ENCODE measurements around the gene PPARGC1A. TPM values are rescaled to one million over a fixed set of nuclear protein-coding genes. Genes with fewer than 3 reads are reported as not detected.

The PPARGC1A gene
- total RNA-seq, 2 experiments from 2014 or later = not detected

GRCh38 chr4:23746672-23747071, 143.2 kb downstream of the PPARGC1A start:
- H3K27ac ChIP-seq (ENCODE audit: low read depth in 1 of 2, low read length in 2 of 2) = no peak overlapping the region
- no peak for ATAC-seq (ENCODE audit: poor library complexity)
- Mint-ChIP-seq H3K9me3 (peaks cover 4% of the 10 kb centered on the region), H3K27ac (no peak overlapping the region), H3K4me3 (no peak overlapping the region), H3K4me1 (ENCODE audit: low read depth) (no peaks in the 10 kb centered on the region), H3K27me3 (no peaks in the 10 kb centered on the region), H3K36me3 (ENCODE audit: low read depth) (no peaks in the 10 kb centered on the region)
- H3K36me3 ChIP-seq (ENCODE audit: insufficient read depth, low read length) = no peaks in the 10 kb centered on the region
- no peaks in the 10 kb centered on the region for H3K9me3 ChIP-seq (ENCODE audit: control insufficient read depth in 1 of 2, insufficient read depth in 1 of 2, low read length in 2 of 2)
- no peaks in the 10 kb centered on the region for H3K4me1 ChIP-seq (ENCODE audit: insufficient read depth, low read length)
- TF ChIP-seq, protein P1, sequence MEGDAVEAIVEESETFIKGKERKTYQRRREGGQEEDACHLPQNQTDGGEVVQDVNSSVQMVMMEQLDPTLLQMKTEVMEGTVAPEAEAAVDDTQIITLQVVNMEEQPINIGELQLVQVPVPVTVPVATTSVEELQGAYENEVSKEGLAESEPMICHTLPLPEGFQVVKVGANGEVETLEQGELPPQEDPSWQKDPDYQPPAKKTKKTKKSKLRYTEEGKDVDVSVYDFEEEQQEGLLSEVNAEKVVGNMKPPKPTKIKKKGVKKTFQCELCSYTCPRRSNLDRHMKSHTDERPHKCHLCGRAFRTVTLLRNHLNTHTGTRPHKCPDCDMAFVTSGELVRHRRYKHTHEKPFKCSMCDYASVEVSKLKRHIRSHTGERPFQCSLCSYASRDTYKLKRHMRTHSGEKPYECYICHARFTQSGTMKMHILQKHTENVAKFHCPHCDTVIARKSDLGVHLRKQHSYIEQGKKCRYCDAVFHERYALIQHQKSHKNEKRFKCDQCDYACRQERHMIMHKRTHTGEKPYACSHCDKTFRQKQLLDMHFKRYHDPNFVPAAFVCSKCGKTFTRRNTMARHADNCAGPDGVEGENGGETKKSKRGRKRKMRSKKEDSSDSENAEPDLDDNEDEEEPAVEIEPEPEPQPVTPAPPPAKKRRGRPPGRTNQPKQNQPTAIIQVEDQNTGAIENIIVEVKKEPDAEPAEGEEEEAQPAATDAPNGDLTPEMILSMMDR (IDR thresholded peaks at IDR 0.05) = no peak
- no peaks in the 10 kb centered on the region for H3K27me3 ChIP-seq (ENCODE audit: control insufficient read depth in 1 of 2, insufficient read depth in 2 of 2, low read length in 2 of 2)
- POLR2A ChIA-PET = no interaction called here
- no peak for DNase-seq
- H3K4me3 ChIP-seq (ENCODE audit: low read length) = no peak overlapping the region
- intact Hi-C loops (cut with DNase I, micrococcal nuclease) = no loop called here
- CTCF ChIA-PET = no interaction called here

- no peaks in the 10 kb centered on the region for H3K9me3 ChIP-seq (ENCODE audit: control insufficient read depth in 1 of 2, insufficient read depth in 1 of 2, low read length in 2 of 2)
- no peaks in the 10 kb centered on the region for H3K27me3 Mint-ChIP-seq
- no peak for DNase-seq
- H3K4me3 Mint-ChIP-seq = no peak overlapping the region
- ChIA-PET POLR2A (no interaction called here), CTCF (no interaction called here)
- H3K36me3 Mint-ChIP-seq (ENCODE audit: low read depth) = no peaks in the 10 kb centered on the region
- H3K27ac Mint-ChIP-seq = no peak overlapping the region
- no peak overlapping the region for H3K27ac ChIP-seq (ENCODE audit: low read depth in 1 of 2, low read length in 2 of 2)
- no peak for ATAC-seq (ENCODE audit: poor library complexity)
- TF ChIP-seq, protein P1 (IDR thresholded peaks at IDR 0.05) = no peak
- H3K4me1 ChIP-seq (ENCODE audit: insufficient read depth, low read length) = no peaks in the 10 kb centered on the region
- peaks cover 3% of the 10 kb centered on the region for H3K9me3 Mint-ChIP-seq
- no peaks in the 10 kb centered on the region for H3K4me1 Mint-ChIP-seq (ENCODE audit: low read depth)
- H3K27me3 ChIP-seq (ENCODE audit: control insufficient read depth in 1 of 2, insufficient read depth in 2 of 2, low read length in 2 of 2) = no peaks in the 10 kb centered on the region
- intact Hi-C loops (cut with DNase I, micrococcal nuclease) = no loop called here
- H3K36me3 ChIP-seq (ENCODE audit: insufficient read depth, low read length) = no peaks in the 10 kb centered on the region
- no peak overlapping the region for H3K4me3 ChIP-seq (ENCODE audit: low read length)
These were observed 143.8 kb downstream of the PPARGC1A start for GRCh38 chr4:23746027-23746426.

GRCh38 chr4:23745377-23745776, 144.5 kb downstream of the PPARGC1A start:
- H3K4me3 ChIP-seq (ENCODE audit: low read length) = no peak overlapping the region
- Mint-ChIP-seq H3K36me3 (ENCODE audit: low read depth) (no peaks in the 10 kb centered on the region), H3K27ac (no peak overlapping the region), H3K9me3 (peaks cover 3% of the 10 kb centered on the region), H3K4me3 (no peak overlapping the region), H3K27me3 (no peaks in the 10 kb centered on the region), H3K4me1 (ENCODE audit: low read depth) (no peaks in the 10 kb centered on the region)
- H3K9me3 ChIP-seq (ENCODE audit: control insufficient read depth in 1 of 2, insufficient read depth in 1 of 2, low read length in 2 of 2) = no peaks in the 10 kb centered on the region
- CTCF ChIA-PET = no interaction called here
- DNase-seq (no peak), ATAC-seq (ENCODE audit: poor library complexity) (no peak)
- H3K27me3 ChIP-seq (ENCODE audit: control insufficient read depth in 1 of 2, insufficient read depth in 2 of 2, low read length in 2 of 2) = no peaks in the 10 kb centered on the region
- H3K36me3 ChIP-seq (ENCODE audit: insufficient read depth, low read length) = no peaks in the 10 kb centered on the region
- intact Hi-C loops (cut with DNase I, micrococcal nuclease) = no loop called here
- TF ChIP-seq, protein P1 (IDR thresholded peaks at IDR 0.05) = no peak
- POLR2A ChIA-PET = no interaction called here
- H3K4me1 ChIP-seq (ENCODE audit: insufficient read depth, low read length) = no peaks in the 10 kb centered on the region
- no peak overlapping the region for H3K27ac ChIP-seq (ENCODE audit: low read depth in 1 of 2, low read length in 2 of 2)
